Panc1 (cell line): ENCODE results near the gene SLC66A1.

ENCODE experiments used
- CTCF ChIP-seq: fragments of 450-650 bp; IDR thresholded peaks from 2 replicates; pipeline ENCODE4 v1.5.1; 2017; ENCODE audit warnings: mild to moderate bottlenecking
- SIN3A ChIP-seq: IDR thresholded peaks from 2 replicates; pipeline ENCODE4 v1.6.1; 2012; ENCODE audit warnings: low read depth, mild to moderate bottlenecking, low read length, moderate library complexity, borderline replicate concordance; ENCODE audit not compliant: insufficient read depth
- TCF7L2 ChIP-seq: IDR thresholded peaks from 2 replicates; pipeline ENCODE4 v1.6.1; 2011; ENCODE audit warnings: mild to moderate bottlenecking, low read depth, low read length, inconsistent platforms

- TF ChIP-seq SIN3A (no peak), CTCF (no peak), TCF7L2 (no peak)
Observed at GRCh38 chr1:19262744-19263143, 49.4 kb upstream of the SLC66A1 start.
